ENCODE results near the gene ANAPC13. TPM values are rescaled to one million over a fixed set of nuclear protein-coding genes. Genes with fewer than 3 reads are reported as not detected.

Gene ANAPC13
- total and polyA plus RNA-seq, 2 of the 13 experiments (the other 11 are each of a cell fraction or from before 2014, with no cell fraction given): 48.7 to 69.1 TPM

DNA sequence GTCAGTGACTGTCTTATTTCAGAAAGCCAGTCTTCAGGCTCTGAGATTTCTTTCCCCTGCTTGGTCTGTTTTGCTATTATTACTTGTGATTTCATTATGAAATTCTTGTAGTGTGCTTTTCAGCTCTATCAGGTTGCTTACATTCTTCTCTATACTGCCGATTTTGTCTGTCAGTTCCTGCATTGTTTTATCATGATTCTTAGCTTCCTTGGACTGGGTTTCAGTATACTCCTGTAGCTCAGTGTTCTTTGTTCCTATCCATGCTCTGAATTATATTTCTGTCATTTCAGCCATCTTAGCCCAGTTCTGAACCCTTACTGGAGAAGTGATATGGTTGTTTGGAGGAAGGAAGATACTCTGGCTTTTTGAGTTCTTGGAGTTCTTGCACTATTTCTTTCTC lies 40.5 kb upstream of the ANAPC13 start:
- Histone ChIP-seq H3K9ac (ENCODE audit: insufficient read depth, low read depth, low read length) (no peak overlapping the region), H3K27ac (ENCODE audit: extremely low read length, insufficient read depth, low read length) (no peak overlapping the region), H3K36me3 (replicated peaks in 1 of 2; ENCODE audit: control insufficient read depth in 1 of 2, insufficient read depth in 2 of 2, low read length in 2 of 2) (no peaks in the 10 kb centered on the region), H3K79me2 (ENCODE audit: insufficient read depth, low read length) (peaks cover 3% of the 10 kb centered on the region), H3K27me3 (ENCODE audit: control insufficient read depth in 1 of 2, insufficient read depth in 2 of 2, low read length in 2 of 2) (no peaks in the 10 kb centered on the region), H4K20me1 (ENCODE audit: insufficient read depth, low read length) (no peaks in the 10 kb centered on the region), H3K9me3 (ENCODE audit: low read length) (peaks cover 36% of the 10 kb centered on the region), H3K4me3 (replicated peaks in 1 of 3; ENCODE audit: insufficient read depth in 1 of 3, low read depth in 2 of 3, low read length in 3 of 3) (no peak overlapping the region), H3K4me1 (ENCODE audit: insufficient read depth, low read length) (no peaks in the 10 kb centered on the region), H3K4me2 (ENCODE audit: low read depth, low read length) (no peak overlapping the region), H2AFZ (ENCODE audit: low read length) (no peak overlapping the region)
- ChIA-PET CTCF (ENCODE audit: low intra/inter-chr PET ratio, low total read pairs) (no interaction called here), POLR2A (no interaction called here)
- TF ChIP-seq ZNF234 (CRISPR knock-in tag; conservative IDR thresholded peaks at IDR 0.05) (no peak), TMF1 (CRISPR knock-in tag; IDR thresholded peaks at IDR 0.05; ENCODE audit: low read depth) (no peak), HNF4A (CRISPR knock-in tag; IDR thresholded peaks at IDR 0.05) (no peak), NRL (CRISPR knock-in tag; IDR thresholded peaks at IDR 0.05; ENCODE audit: borderline replicate concordance) (no peak), ZNF564 (CRISPR knock-in tag; IDR thresholded peaks at IDR 0.05) (no peak), KLF12 (CRISPR knock-in tag; IDR thresholded peaks at IDR 0.05; ENCODE audit: borderline replicate concordance) (no peak), SUZ12 (IDR thresholded peaks at IDR 0.05; ENCODE audit: low read depth, low read length) (no peak), DR1 (CRISPR knock-in tag; IDR thresholded peaks at IDR 0.05) (no peak)
- TF ChIP-seq, protein P1, sequence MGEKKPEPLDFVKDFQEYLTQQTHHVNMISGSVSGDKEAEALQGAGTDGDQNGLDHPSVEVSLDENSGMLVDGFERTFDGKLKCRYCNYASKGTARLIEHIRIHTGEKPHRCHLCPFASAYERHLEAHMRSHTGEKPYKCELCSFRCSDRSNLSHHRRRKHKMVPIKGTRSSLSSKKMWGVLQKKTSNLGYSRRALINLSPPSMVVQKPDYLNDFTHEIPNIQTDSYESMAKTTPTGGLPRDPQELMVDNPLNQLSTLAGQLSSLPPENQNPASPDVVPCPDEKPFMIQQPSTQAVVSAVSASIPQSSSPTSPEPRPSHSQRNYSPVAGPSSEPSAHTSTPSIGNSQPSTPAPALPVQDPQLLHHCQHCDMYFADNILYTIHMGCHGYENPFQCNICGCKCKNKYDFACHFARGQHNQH (CRISPR knock-in tag; IDR thresholded peaks at IDR 0.05): no peak
- TF ChIP-seq, protein P2, sequence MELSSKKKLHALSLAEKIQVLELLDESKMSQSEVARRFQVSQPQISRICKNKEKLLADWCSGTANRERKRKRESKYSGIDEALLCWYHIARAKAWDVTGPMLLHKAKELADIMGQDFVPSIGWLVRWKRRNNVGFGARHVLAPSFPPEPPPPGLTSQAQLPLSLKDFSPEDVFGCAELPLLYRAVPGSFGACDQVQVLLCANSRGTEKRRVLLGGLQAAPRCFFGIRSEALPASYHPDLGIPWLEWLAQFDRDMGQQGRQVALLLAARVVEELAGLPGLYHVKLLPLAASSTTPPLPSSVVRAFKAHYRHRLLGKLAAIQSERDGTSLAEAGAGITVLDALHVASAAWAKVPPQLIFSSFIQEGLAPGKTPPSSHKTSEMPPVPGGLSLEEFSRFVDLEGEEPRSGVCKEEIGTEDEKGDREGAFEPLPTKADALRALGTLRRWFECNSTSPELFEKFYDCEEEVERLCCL (CRISPR knock-in tag; IDR thresholded peaks at IDR 0.05; ENCODE audit: borderline replicate concordance): no peak
- TF ChIP-seq, protein P3, sequence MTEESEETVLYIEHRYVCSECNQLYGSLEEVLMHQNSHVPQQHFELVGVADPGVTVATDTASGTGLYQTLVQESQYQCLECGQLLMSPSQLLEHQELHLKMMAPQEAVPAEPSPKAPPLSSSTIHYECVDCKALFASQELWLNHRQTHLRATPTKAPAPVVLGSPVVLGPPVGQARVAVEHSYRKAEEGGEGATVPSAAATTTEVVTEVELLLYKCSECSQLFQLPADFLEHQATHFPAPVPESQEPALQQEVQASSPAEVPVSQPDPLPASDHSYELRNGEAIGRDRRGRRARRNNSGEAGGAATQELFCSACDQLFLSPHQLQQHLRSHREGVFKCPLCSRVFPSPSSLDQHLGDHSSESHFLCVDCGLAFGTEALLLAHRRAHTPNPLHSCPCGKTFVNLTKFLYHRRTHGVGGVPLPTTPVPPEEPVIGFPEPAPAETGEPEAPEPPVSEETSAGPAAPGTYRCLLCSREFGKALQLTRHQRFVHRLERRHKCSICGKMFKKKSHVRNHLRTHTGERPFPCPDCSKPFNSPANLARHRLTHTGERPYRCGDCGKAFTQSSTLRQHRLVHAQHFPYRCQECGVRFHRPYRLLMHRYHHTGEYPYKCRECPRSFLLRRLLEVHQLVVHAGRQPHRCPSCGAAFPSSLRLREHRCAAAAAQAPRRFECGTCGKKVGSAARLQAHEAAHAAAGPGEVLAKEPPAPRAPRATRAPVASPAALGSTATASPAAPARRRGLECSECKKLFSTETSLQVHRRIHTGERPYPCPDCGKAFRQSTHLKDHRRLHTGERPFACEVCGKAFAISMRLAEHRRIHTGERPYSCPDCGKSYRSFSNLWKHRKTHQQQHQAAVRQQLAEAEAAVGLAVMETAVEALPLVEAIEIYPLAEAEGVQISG (CRISPR knock-in tag; IDR thresholded peaks at IDR 0.05): no peak
- TF ChIP-seq, protein P4, sequence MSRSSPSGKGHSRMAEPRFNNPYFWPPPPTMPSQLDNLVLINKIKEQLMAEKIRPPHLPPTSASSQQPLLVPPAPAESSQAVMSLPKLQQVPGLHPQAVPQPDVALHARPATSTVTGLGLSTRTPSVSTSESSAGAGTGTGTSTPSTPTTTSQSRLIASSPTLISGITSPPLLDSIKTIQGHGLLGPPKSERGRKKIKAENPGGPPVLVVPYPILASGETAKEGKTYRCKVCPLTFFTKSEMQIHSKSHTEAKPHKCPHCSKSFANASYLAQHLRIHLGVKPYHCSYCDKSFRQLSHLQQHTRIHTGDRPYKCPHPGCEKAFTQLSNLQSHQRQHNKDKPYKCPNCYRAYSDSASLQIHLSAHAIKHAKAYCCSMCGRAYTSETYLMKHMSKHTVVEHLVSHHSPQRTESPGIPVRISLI (CRISPR knock-in tag; IDR thresholded peaks at IDR 0.05; ENCODE audit: borderline replicate concordance): no peak
- TF ChIP-seq, protein P5, sequence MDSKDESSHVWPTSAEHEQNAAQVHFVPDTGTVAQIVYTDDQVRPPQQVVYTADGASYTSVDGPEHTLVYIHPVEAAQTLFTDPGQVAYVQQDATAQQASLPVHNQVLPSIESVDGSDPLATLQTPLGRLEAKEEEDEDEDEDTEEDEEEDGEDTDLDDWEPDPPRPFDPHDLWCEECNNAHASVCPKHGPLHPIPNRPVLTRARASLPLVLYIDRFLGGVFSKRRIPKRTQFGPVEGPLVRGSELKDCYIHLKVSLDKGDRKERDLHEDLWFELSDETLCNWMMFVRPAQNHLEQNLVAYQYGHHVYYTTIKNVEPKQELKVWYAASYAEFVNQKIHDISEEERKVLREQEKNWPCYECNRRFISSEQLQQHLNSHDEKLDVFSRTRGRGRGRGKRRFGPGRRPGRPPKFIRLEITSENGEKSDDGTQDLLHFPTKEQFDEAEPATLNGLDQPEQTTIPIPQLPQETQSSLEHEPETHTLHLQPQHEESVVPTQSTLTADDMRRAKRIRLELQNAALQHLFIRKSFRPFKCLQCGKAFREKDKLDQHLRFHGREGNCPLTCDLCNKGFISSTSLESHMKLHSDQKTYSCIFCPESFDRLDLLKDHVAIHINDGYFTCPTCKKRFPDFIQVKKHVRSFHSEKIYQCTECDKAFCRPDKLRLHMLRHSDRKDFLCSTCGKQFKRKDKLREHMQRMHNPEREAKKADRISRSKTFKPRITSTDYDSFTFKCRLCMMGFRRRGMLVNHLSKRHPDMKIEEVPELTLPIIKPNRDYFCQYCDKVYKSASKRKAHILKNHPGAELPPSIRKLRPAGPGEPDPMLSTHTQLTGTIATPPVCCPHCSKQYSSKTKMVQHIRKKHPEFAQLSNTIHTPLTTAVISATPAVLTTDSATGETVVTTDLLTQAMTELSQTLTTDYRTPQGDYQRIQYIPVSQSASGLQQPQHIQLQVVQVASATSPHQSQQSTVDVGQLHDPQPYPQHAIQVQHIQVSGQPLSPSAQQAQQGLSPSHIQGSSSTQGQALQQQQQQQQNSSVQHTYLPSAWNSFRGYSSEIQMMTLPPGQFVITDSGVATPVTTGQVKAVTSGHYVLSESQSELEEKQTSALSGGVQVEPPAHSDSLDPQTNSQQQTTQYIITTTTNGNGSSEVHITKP (CRISPR knock-in tag; IDR thresholded peaks at IDR 0.05; ENCODE audit: low read depth): no peak
- ATAC-seq (no peak), DNase-seq (ENCODE audit: low spot score) (no peak), FAIRE-seq (no peak)
- WGBS (ENCODE audit: low lambda C conversion rate): 85% methylated on average over 1 of the region's 1 CpG
- in situ Hi-C loops (cut with HindIII; ENCODE audit: extremely low pct_ligation_motif_present, low pct_unique_long_range_greater_than_20kb): no loop called here
- intact Hi-C loops (cut with micrococcal nuclease; ENCODE audit: unreplicated experiment): no loop called here
- BruUV-seq (replicated peaks): no TSS peak

Data from HepG2 (cell line).